ENCODE results near the gene TRMT10A. TPM values are rescaled to one million over a fixed set of nuclear protein-coding genes. Genes with fewer than 3 reads are reported as not detected.

Gene TRMT10A
- total RNA-seq, 1 experiment from 2014 or later, result 7.4 TPM

Other genes starting within 250 kb of the TRMT10A start
- gene ADH1B, start 242.6 kb downstream of the TRMT10A start, total RNA-seq (2021; ENCODE audit: unreplicated experiment), result 1.8 TPM
- not detected for gene ADH1C, start 211.3 kb downstream of the TRMT10A start, total RNA-seq (2021; ENCODE audit: unreplicated experiment)
- gene ADH7, start 128.7 kb downstream of the TRMT10A start, total RNA-seq (2021; ENCODE audit: unreplicated experiment), result not detected
- gene C4orf17, start 53.0 kb downstream of the TRMT10A start, total RNA-seq (2021; ENCODE audit: unreplicated experiment), result not detected
- gene MTTP, start 10.8 kb upstream of the TRMT10A start, total RNA-seq (2021; ENCODE audit: unreplicated experiment), result 0.20 TPM
- not detected for gene C4orf54, start 93.8 kb upstream of the TRMT10A start, total RNA-seq (2021; ENCODE audit: unreplicated experiment)

Measured in HCT116 (cell line).